Astrocyte (in vitro differentiated cells and primary cell): ENCODE data around the gene TEX50. TPM values are rescaled to one million over a fixed set of nuclear protein-coding genes. Genes with fewer than 3 reads are reported as not detected.
"Not testable (repeated sequence)": the region's sequence is repeated elsewhere in the genome, so short reads cannot be mapped to it uniquely, and the experiment has no call there.

ENCODE experiments used
- DNase-seq: peaks from one replicate; pipeline ENCODE4 v3.0.0-alpha.2; 2010; ENCODE audit warnings: low read depth
- FAIRE-seq: peaks from 2 replicates; lab custom pipeline; 2011; peaks lifted over from hg19 to GRCh38; lab: Jason Lieb, UNC
- H2AFZ ChIP-seq: 2 replicates; pipeline ENCODE4 v1.6.0; 2012; ENCODE audit warnings: low read depth, low read length, inconsistent platforms
- H3K27ac ChIP-seq: 2 replicates; pipeline ENCODE4 v1.5.1; 2011; ENCODE audit warnings: low read depth, low read length, inconsistent platforms
- H3K27me3 ChIP-seq: 2 replicates; pipeline ENCODE4 v1.6.0; 2011; ENCODE audit warnings: low read length, inconsistent platforms; ENCODE audit not compliant: insufficient read depth
- H3K36me3 ChIP-seq: 2 replicates; pipeline ENCODE4 v1.5.1; 2011; ENCODE audit warnings: low read length, inconsistent platforms; ENCODE audit not compliant: insufficient read depth
- H3K4me1 ChIP-seq: 2 replicates; pipeline ENCODE4 v1.5.1; 2011; ENCODE audit warnings: low read length, inconsistent platforms; ENCODE audit not compliant: insufficient read depth
- H3K4me2 ChIP-seq: 2 replicates; pipeline ENCODE4 v1.6.0; 2012; ENCODE audit warnings: low read length, inconsistent platforms
- H3K4me3 ChIP-seq: 2 replicates; pipeline ENCODE4 v1.5.1; 2011; ENCODE audit warnings: low read depth, mild to moderate bottlenecking, low read length, inconsistent platforms; ENCODE audit not compliant: insufficient read depth
- H3K79me2 ChIP-seq: 2 replicates; pipeline ENCODE4 v1.6.0; 2012; ENCODE audit warnings: mild to moderate bottlenecking, low read length, inconsistent platforms; ENCODE audit not compliant: insufficient read depth
- H3K9ac ChIP-seq: 2 replicates; pipeline ENCODE4 v1.6.0; 2012; ENCODE audit warnings: mild to moderate bottlenecking, low read length, inconsistent platforms
- H3K9me3 ChIP-seq: 2 replicates; pipeline ENCODE4 v1.5.1; 2012; ENCODE audit warnings: low read depth, mild to moderate bottlenecking, low read length, inconsistent platforms; ENCODE audit not compliant: insufficient read depth
- H4K20me1 ChIP-seq: 2 replicates; pipeline ENCODE4 v1.6.0; 2012; ENCODE audit warnings: low read length, inconsistent platforms; ENCODE audit not compliant: insufficient read depth
- H3K27ac Mint-ChIP-seq: one replicate; pipeline ENCODE4 v1.8.0; 2021; ENCODE audit warnings: mild to moderate bottlenecking, mixed read lengths; ENCODE audit not compliant: unreplicated experiment
- H3K27me3 Mint-ChIP-seq: one replicate; pipeline ENCODE4 v1.8.0; 2021; ENCODE audit warnings: low read depth, mixed read lengths; ENCODE audit not compliant: unreplicated experiment
- H3K36me3 Mint-ChIP-seq: one replicate; pipeline ENCODE4 v1.8.0; 2021; ENCODE audit warnings: low read depth, mixed read lengths; ENCODE audit not compliant: unreplicated experiment
- H3K4me1 Mint-ChIP-seq: one replicate; pipeline ENCODE4 v1.8.0; 2021; ENCODE audit warnings: low read depth, mixed read lengths; ENCODE audit not compliant: unreplicated experiment
- H3K4me3 Mint-ChIP-seq: one replicate; pipeline ENCODE4 v1.8.0; 2021; ENCODE audit warnings: mild to moderate bottlenecking, moderate library complexity, mixed read lengths; ENCODE audit not compliant: unreplicated experiment
- H3K9me3 Mint-ChIP-seq: one replicate; pipeline ENCODE4 v1.8.0; 2021; ENCODE audit warnings: mild to moderate bottlenecking, mixed read lengths; ENCODE audit not compliant: unreplicated experiment
- EZH2 ChIP-seq: IDR thresholded peaks from 2 replicates; pipeline ENCODE4 v1.6.1; 2012; ENCODE audit warnings: mild to moderate bottlenecking, low read length, inconsistent platforms; ENCODE audit not compliant: insufficient read depth
- total RNA-seq: library from RNA; stranded (reverse); gene quantifications from 2 replicates; pipeline ENCODE4 v1.2.1, GENCODE V29; 2021
- TF ChIP-seq, protein P1 (sequence below): IDR thresholded peaks from 2 replicates; pipeline ENCODE4 v1.5.1; 2011; ENCODE audit warnings: low read depth, mild to moderate bottlenecking, inconsistent platforms, low read length, moderate library complexity; ENCODE audit not compliant: insufficient read depth

TEX50 gene
- total RNA-seq, 1 donor from 2014 or later, result not detected

DNA sequence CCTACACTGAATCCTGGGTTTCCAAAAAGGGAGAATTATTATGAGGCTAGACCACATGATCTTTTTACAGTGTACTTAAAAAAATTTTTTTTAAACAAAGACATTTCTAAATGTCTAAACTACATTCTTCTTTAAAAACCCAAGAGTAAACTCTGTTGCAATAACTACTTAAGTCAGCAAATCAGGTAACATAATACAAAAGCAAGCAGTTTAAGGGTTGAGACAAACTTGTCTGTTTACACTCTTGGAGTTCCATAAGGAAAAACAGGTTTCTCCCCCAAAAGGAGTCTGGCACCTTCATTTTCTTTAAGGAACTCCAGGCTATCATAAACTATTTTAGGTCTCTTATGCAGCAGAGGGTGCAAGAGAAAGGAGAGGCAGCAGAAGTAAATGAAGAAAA is 47.0 kb downstream of the TEX50 start:
- Histone ChIP-seq H4K20me1 (no peaks in the 10 kb centered on the region), H3K27ac (no peak overlapping the region), H3K9me3 (no peaks in the 10 kb centered on the region), H3K4me2 (no peak overlapping the region), H2AFZ (no peak overlapping the region), H3K79me2 (no peaks in the 10 kb centered on the region), H3K27me3 (no peaks in the 10 kb centered on the region), H3K4me1 (no peaks in the 10 kb centered on the region), H3K9ac (no peak overlapping the region), H3K36me3 (no peaks in the 10 kb centered on the region), H3K4me3 (no peak overlapping the region)
- DNase-seq (no peak), FAIRE-seq (no peak)
- Mint-ChIP-seq H3K27ac (no peak overlapping the region), H3K4me3 (no peak overlapping the region), H3K4me1 (no peaks in the 10 kb centered on the region), H3K27me3 (no peaks in the 10 kb centered on the region), H3K36me3 (peaks cover 10% of the 10 kb centered on the region), H3K9me3 (peaks cover 3% of the 10 kb centered on the region)
- TF ChIP-seq, protein P1, sequence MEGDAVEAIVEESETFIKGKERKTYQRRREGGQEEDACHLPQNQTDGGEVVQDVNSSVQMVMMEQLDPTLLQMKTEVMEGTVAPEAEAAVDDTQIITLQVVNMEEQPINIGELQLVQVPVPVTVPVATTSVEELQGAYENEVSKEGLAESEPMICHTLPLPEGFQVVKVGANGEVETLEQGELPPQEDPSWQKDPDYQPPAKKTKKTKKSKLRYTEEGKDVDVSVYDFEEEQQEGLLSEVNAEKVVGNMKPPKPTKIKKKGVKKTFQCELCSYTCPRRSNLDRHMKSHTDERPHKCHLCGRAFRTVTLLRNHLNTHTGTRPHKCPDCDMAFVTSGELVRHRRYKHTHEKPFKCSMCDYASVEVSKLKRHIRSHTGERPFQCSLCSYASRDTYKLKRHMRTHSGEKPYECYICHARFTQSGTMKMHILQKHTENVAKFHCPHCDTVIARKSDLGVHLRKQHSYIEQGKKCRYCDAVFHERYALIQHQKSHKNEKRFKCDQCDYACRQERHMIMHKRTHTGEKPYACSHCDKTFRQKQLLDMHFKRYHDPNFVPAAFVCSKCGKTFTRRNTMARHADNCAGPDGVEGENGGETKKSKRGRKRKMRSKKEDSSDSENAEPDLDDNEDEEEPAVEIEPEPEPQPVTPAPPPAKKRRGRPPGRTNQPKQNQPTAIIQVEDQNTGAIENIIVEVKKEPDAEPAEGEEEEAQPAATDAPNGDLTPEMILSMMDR, result no peak
- TF ChIP-seq EZH2, result no peak

DNA sequence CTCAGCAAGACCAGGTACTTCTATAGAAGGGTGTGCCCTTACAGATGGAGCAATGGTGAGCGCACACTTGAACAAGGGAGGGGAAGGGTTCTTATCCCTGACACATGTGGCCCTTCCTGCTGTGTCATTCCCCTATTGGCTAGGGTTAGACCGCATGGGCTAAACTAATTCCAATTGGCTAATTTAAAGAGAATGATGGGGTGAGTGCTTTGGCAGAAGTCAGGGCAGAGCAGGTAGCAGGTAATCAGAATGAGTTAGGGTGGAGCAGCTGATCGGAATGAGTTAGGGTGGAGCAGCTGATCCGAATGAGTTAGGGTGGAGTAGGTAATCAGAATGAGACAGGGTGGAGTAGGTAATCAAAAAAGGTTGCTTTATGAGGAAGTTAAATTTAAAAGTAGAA is 48.7 kb downstream of the TEX50 start:
- H4K20me1 ChIP-seq, H3K9ac ChIP-seq, H3K36me3 ChIP-seq, H3K36me3 Mint-ChIP-seq, DNase-seq, H3K4me1 Mint-ChIP-seq, H3K79me2 ChIP-seq, H3K9me3 Mint-ChIP-seq, H3K27me3 ChIP-seq, H3K27ac Mint-ChIP-seq, H3K4me1 ChIP-seq, H2AFZ ChIP-seq, H3K9me3 ChIP-seq, H3K27me3 Mint-ChIP-seq, H3K4me3 Mint-ChIP-seq, FAIRE-seq, H3K4me3 ChIP-seq, H3K4me2 ChIP-seq, H3K27ac ChIP-seq: not testable (repeated sequence)

DNA sequence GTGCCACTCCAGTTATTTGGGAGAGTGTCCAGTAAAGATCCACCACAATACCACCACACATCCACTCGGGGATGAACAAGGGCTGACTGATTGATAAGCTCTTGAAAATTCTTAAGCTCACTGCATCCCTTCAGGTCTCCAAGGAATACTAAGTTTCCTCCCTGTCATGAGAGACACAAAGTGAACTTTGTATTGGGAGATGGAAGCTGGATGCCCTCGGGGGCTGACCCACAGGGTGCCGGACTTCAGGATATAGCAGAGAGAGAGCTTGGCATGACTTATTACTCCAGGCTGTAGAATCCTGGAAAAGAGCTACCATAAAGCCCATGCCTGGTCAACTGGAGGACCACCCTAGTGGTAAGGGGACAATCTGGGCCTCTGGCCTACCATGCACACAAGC is 50.0 kb downstream of the TEX50 start:
- FAIRE-seq, H3K4me2 ChIP-seq, H3K27ac ChIP-seq, H3K36me3 ChIP-seq, H3K79me2 ChIP-seq, H3K9me3 ChIP-seq, DNase-seq, H3K4me1 Mint-ChIP-seq, H3K27ac Mint-ChIP-seq, H3K36me3 Mint-ChIP-seq, H3K9ac ChIP-seq, H3K4me3 ChIP-seq, H3K27me3 Mint-ChIP-seq, H3K9me3 Mint-ChIP-seq, H3K4me1 ChIP-seq, H3K27me3 ChIP-seq, H2AFZ ChIP-seq, H4K20me1 ChIP-seq, H3K4me3 Mint-ChIP-seq: not testable (repeated sequence)

Other genes with a start within 250 kb of the TEX50 start
- gene PRDX6, start 158.0 kb upstream of the TEX50 start, total RNA-seq, result 459 and 520 TPM in 2 replicates
- gene SLC9C2, start 32.3 kb upstream of the TEX50 start, total RNA-seq, result 0.54 TPM in 1 of 2 replicates, not detected in the other
- 1.4 and 1.8 TPM in 2 replicates for gene ANKRD45, start 34.5 kb downstream of the TEX50 start, total RNA-seq
- 25.3 and 25.4 TPM in 2 replicates for gene KLHL20, start 79.6 kb downstream of the TEX50 start, total RNA-seq
- gene DARS2, start 189.3 kb downstream of the TEX50 start, total RNA-seq, result 17.4 and 17.9 TPM in 2 replicates
- gene CENPL, start 189.5 kb downstream of the TEX50 start, total RNA-seq, result 7.6 and 7.9 TPM in 2 replicates
- 435 and 473 TPM in 2 replicates for gene GAS5, start 232.7 kb downstream of the TEX50 start, total RNA-seq
- gene ZBTB37, start 233.0 kb downstream of the TEX50 start, total RNA-seq, result 9.9 and 10.7 TPM in 2 replicates